KOPT-K1 (cell line): ENCODE data around the gene CSTF3.
"Not testable (repeated sequence)": the region's sequence is repeated elsewhere in the genome, so short reads cannot be mapped to it uniquely, and the experiment has no call there.

Experiments used
- H3K27ac ChIP-seq: fragments of 200-600 bp; sonication (generic); 2 replicates; pipeline ENCODE4 v1.5.1; 2016; ENCODE audit warnings: antibody characterized with exemption, mild to moderate bottlenecking, low read depth, low read length; ENCODE audit not compliant: poor library complexity, severe bottlenecking
- H3K36me3 ChIP-seq: fragments of 200-600 bp; sonication (generic); 2 replicates; pipeline ENCODE4 v1.5.1; 2017; ENCODE audit warnings: antibody characterized with exemption, mild to moderate bottlenecking, low read length, moderate library complexity; ENCODE audit not compliant: insufficient read depth
- H3K9me3 ChIP-seq: fragments of 200-600 bp; sonication (generic); 2 replicates; pipeline ENCODE4 v1.5.1; 2017; ENCODE audit warnings: antibody characterized with exemption, low read length, mild to moderate bottlenecking; ENCODE audit not compliant: insufficient read depth, poor library complexity, severe bottlenecking

CSTF3 gene

GRCh38 chr11:33134276-33134675, 27.0 kb downstream of the CSTF3 start:
- Histone ChIP-seq H3K9me3 (no peaks in the 10 kb centered on the region), H3K36me3 (peaks cover 75% of the 10 kb centered on the region), H3K27ac (no peak overlapping the region)

GRCh38 chr11:33133761-33134160, 27.5 kb downstream of the CSTF3 start:
- Histone ChIP-seq H3K9me3 (no peaks in the 10 kb centered on the region), H3K36me3 (peaks cover 72% of the 10 kb centered on the region), H3K27ac (no peak overlapping the region)

- Histone ChIP-seq H3K9me3 (no peaks in the 10 kb centered on the region), H3K27ac (no peak overlapping the region), H3K36me3 (peaks cover 60% of the 10 kb centered on the region)
Observed at GRCh38 chr11:33132510-33132909, 28.8 kb downstream of the CSTF3 start.

GRCh38 chr11:33128739-33129138, 32.5 kb downstream of the CSTF3 start:
- no peak overlapping the region for H3K27ac ChIP-seq
- H3K36me3 ChIP-seq = peaks cover 41% of the 10 kb centered on the region
- no peaks in the 10 kb centered on the region for H3K9me3 ChIP-seq

GRCh38 chr11:33125611-33126010, 35.7 kb downstream of the CSTF3 start:
- Histone ChIP-seq H3K9me3 (no peaks in the 10 kb centered on the region), H3K36me3 (peaks cover 25% of the 10 kb centered on the region), H3K27ac (no peak overlapping the region)

GRCh38 chr11:33125025-33125424, 36.3 kb downstream of the CSTF3 start:
- Histone ChIP-seq H3K9me3 (no peaks in the 10 kb centered on the region), H3K27ac (no peak overlapping the region), H3K36me3 (peaks cover 21% of the 10 kb centered on the region)

GRCh38 chr11:33122696-33123095, 38.6 kb downstream of the CSTF3 start:
- peaks cover 12% of the 10 kb centered on the region for H3K36me3 ChIP-seq
- H3K9me3 ChIP-seq, H3K27ac ChIP-seq: not testable (repeated sequence)

- no peaks in the 10 kb centered on the region; the same call in 1 of the 2 replicates for H3K36me3 ChIP-seq
- H3K9me3 ChIP-seq = no peaks in the 10 kb centered on the region
- H3K27ac ChIP-seq = no peak overlapping the region
Observed at GRCh38 chr11:33116535-33116934, 44.7 kb downstream of the CSTF3 start.

- Histone ChIP-seq H3K9me3 (no peaks in the 10 kb centered on the region), H3K36me3 (peaks cover 16% of the 10 kb centered on the region), H3K27ac (no peak overlapping the region)
Observed at GRCh38 chr11:33110083-33110482, 51.2 kb downstream of the CSTF3 start.

- H3K36me3 ChIP-seq = peaks cover 23% of the 10 kb centered on the region
- no peak overlapping the region for H3K27ac ChIP-seq
- no peaks in the 10 kb centered on the region for H3K9me3 ChIP-seq
Observed at GRCh38 chr11:33109294-33109895, 51.9 kb downstream of the CSTF3 start.

GRCh38 chr11:33103836-33104235, 57.4 kb downstream of the CSTF3 start:
- Histone ChIP-seq H3K27ac (no peak overlapping the region), H3K36me3 (peaks cover 71% of the 10 kb centered on the region), H3K9me3 (no peaks in the 10 kb centered on the region)

- peaks cover 83% of the 10 kb centered on the region for H3K36me3 ChIP-seq
- no peak overlapping the region for H3K27ac ChIP-seq
Observed at GRCh38 chr11:33094157-33094556, 67.1 kb downstream of the CSTF3 start.

GRCh38 chr11:33089776-33090175, 71.5 kb downstream of the CSTF3 start:
- Histone ChIP-seq H3K36me3 (peaks cover 84% of the 10 kb centered on the region), H3K9me3 (no peaks in the 10 kb centered on the region), H3K27ac (no peak overlapping the region)

More at GRCh38 chr11:33094157-33094556, 67.1 kb downstream of the CSTF3 start:
- H3K9me3 ChIP-seq = no peaks in the 10 kb centered on the region

- H3K27ac ChIP-seq = no peak overlapping the region
- H3K36me3 ChIP-seq = peaks cover 99% of the 10 kb centered on the region
- no peaks in the 10 kb centered on the region for H3K9me3 ChIP-seq
Observed at GRCh38 chr11:33086017-33086416, 75.3 kb downstream of the CSTF3 start.

GRCh38 chr11:33083918-33084317, 77.4 kb downstream of the CSTF3 start:
- H3K27ac ChIP-seq = no peak overlapping the region
- no peaks in the 10 kb centered on the region for H3K9me3 ChIP-seq
- peaks cover 98% of the 10 kb centered on the region for H3K36me3 ChIP-seq

- Histone ChIP-seq H3K36me3 (peaks cover 93% of the 10 kb centered on the region), H3K9me3 (no peaks in the 10 kb centered on the region), H3K27ac (no peak overlapping the region)
Observed at GRCh38 chr11:33072465-33072864, 88.8 kb downstream of the CSTF3 start.
